ENCODE measurements around the gene OR51B5.
"Not testable (repeated sequence)": the region's sequence is repeated elsewhere in the genome, so short reads cannot be mapped to it uniquely, and the experiment has no call there.

- not testable (repeated sequence) for TF ChIP-seq CTCF (IDR thresholded peaks at IDR 0.05; ENCODE audit: insufficient read depth, low read depth, low read length); EZH2 (IDR thresholded peaks at IDR 0.05; ENCODE audit: insufficient read depth, low read length)
These were observed 12.7 kb upstream of the OR51B5 start for GRCh38 chr11:5356031-5356430.

Data from astrocyte (in vitro differentiated cells and primary cell).